SU-DHL-6 (cell line): ENCODE measurements around the gene THSD4.

Source experiments
- CTCF ChIP-seq: fragments of 200-600 bp; sonication (generic); IDR thresholded peaks from one replicate; pipeline ENCODE4 v1.5.1; 2017; ENCODE audit warnings: antibody characterized with exemption, mild to moderate bottlenecking, low read length, moderate library complexity; ENCODE audit not compliant: insufficient read depth, poor library complexity, severe bottlenecking
- EZH2phosphoT487 ChIP-seq: fragments of 200-600 bp; sonication (generic), shearing (Covaris generic); conservative IDR thresholded peaks from 2 replicates; pipeline ENCODE4 v1.6.1; 2018; ENCODE audit warnings: mild to moderate bottlenecking, antibody characterized with exemption, low read length, moderate library complexity, mixed read lengths

GRCh38 chr15:71294251-71294910 is 179.1 kb downstream of the THSD4 start:
- TF ChIP-seq CTCF (no peak), EZH2phosphoT487 (no peak)
